Measurements from ENCODE around the gene PLAAT2. TPM values are rescaled to one million over a fixed set of nuclear protein-coding genes. Genes with fewer than 3 reads are reported as not detected.
"Not testable (repeated sequence)": the region's sequence is repeated elsewhere in the genome, so short reads cannot be mapped to it uniquely, and the experiment has no call there.

PLAAT2 gene
- total RNA-seq, 1 experiment from 2014 or later = 0.52 TPM

- no peak overlapping the region for H2AK5ac ChIP-seq (ENCODE audit: insufficient read length, low read length)
- H2BK12ac ChIP-seq (ENCODE audit: insufficient read length, low read depth, low read length) = peak overlapping the region; percentile 67
- H3K4ac ChIP-seq (ENCODE audit: low read depth, low read length) = no peak overlapping the region
- no peak overlapping the region for H4K91ac ChIP-seq (ENCODE audit: insufficient read length, low read depth, low read length)
- H3K79me1 ChIP-seq (ENCODE audit: insufficient read depth, low read depth, low read length, poor library complexity, severe bottlenecking) = peaks cover 9% of the 10 kb centered on the region
- Mint-ChIP-seq H3K9me3 (no peaks in the 10 kb centered on the region), H3K4me1 (peaks cover 21 to 37% of the 10 kb centered on the region in 2 experiments), H3K36me3 (ENCODE audit: insufficient read depth in 1 of 3, low read depth in 3 of 3) (peaks cover 1 to 53% (median 16%) of the 10 kb centered on the region in 3 experiments; a peak in 6 of 7 replicates), H3K27ac (peak overlapping the region; percentile 74 to 98 (median 88); a peak in 5 of 7 replicates), H3K4me3 (no peak overlapping the region), H3K27me3 (ENCODE audit: low read depth) (no peaks in the 10 kb centered on the region)
- H3K23ac ChIP-seq (ENCODE audit: insufficient read length, low read depth, low read length) = no peak overlapping the region
- no CpG with 5 or more reads among the region's 3 CpGs for WGBS (ENCODE audit: extremely low coverage, insufficient read length, low lambda C conversion rate)
- H3K27ac ChIP-seq (ENCODE audit: insufficient read length, low read depth, low read length) = no peak overlapping the region
- 0 out of 2 replicates have a peak overlapping the region, but pooled peaks have one; percentile 37 for H2BK15ac ChIP-seq (ENCODE audit: low read depth, low read length)
- peaks cover 13% of the 10 kb centered on the region; the same call in 1 of the 2 replicates for H3K79me2 ChIP-seq (ENCODE audit: insufficient read depth, low read length)
- H3K4me2 ChIP-seq (ENCODE audit: insufficient read depth, insufficient read length, low read length) = no peak overlapping the region
- no peaks in the 10 kb centered on the region for H3K23me2 ChIP-seq (ENCODE audit: insufficient read length, low read depth, low read length, poor library complexity, severe bottlenecking)
- peak overlapping the region; percentile 4 for H3K18ac ChIP-seq (ENCODE audit: insufficient read length, low read depth, low read length)
- H3K9ac ChIP-seq (ENCODE audit: extremely low read depth, insufficient read length, low read length) = no peak overlapping the region
- H3K27me3 ChIP-seq (ENCODE audit: insufficient read depth, low read length) = no peaks in the 10 kb centered on the region
- H3K56ac ChIP-seq (ENCODE audit: insufficient read length, low read depth, low read length) = no peak overlapping the region
- H2AFZ ChIP-seq (ENCODE audit: low read length) = no peak overlapping the region
- no peaks in the 10 kb centered on the region for H4K20me1 ChIP-seq (ENCODE audit: control insufficient read depth, insufficient read depth, insufficient read length)
- no peak for DNase-seq
- no peak overlapping the region for H3T11ph ChIP-seq (ENCODE audit: low read length)
- no peak overlapping the region for H2BK5ac ChIP-seq (ENCODE audit: insufficient read length, low read length)
- no peaks in the 10 kb centered on the region; the same call in 1 of the 2 replicates for H3K4me1 ChIP-seq (ENCODE audit: insufficient read depth, low read length)
- H2BK20ac ChIP-seq (ENCODE audit: low read depth, low read length, poor library complexity, severe bottlenecking) = no peak overlapping the region
- TF ChIP-seq, protein P1, sequence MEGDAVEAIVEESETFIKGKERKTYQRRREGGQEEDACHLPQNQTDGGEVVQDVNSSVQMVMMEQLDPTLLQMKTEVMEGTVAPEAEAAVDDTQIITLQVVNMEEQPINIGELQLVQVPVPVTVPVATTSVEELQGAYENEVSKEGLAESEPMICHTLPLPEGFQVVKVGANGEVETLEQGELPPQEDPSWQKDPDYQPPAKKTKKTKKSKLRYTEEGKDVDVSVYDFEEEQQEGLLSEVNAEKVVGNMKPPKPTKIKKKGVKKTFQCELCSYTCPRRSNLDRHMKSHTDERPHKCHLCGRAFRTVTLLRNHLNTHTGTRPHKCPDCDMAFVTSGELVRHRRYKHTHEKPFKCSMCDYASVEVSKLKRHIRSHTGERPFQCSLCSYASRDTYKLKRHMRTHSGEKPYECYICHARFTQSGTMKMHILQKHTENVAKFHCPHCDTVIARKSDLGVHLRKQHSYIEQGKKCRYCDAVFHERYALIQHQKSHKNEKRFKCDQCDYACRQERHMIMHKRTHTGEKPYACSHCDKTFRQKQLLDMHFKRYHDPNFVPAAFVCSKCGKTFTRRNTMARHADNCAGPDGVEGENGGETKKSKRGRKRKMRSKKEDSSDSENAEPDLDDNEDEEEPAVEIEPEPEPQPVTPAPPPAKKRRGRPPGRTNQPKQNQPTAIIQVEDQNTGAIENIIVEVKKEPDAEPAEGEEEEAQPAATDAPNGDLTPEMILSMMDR (conservative IDR thresholded peaks at IDR 0.05) = no peak
- no peak overlapping the region for H4K5ac ChIP-seq (ENCODE audit: insufficient read length, low read depth, low read length)
- H2BK120ac ChIP-seq (ENCODE audit: low read depth, low read length, poor library complexity, severe bottlenecking) = no peak overlapping the region
- no peaks in the 10 kb centered on the region for H3K9me3 ChIP-seq (ENCODE audit: control insufficient read depth, low read depth, low read length)
- H3K14ac ChIP-seq (ENCODE audit: insufficient read depth, low read length) = no peak overlapping the region
- H4K8ac ChIP-seq (replicated peaks; ENCODE audit: insufficient read length, low read depth, low read length) = no peak overlapping the region
Observed at GRCh38 chr11:63603180-63603518, 40.0 kb upstream of the PLAAT2 start.

- not testable (repeated sequence) for H3K4me1 ChIP-seq (ENCODE audit: insufficient read depth, low read length); H3K23ac ChIP-seq (ENCODE audit: insufficient read length, low read depth, low read length); H3K4me3 Mint-ChIP-seq; H2BK5ac ChIP-seq (ENCODE audit: insufficient read length, low read length); H3K79me1 ChIP-seq (ENCODE audit: insufficient read depth, low read depth, low read length, poor library complexity, severe bottlenecking); H3K9me3 Mint-ChIP-seq; H3K56ac ChIP-seq (ENCODE audit: insufficient read length, low read depth, low read length); H3K27ac ChIP-seq (ENCODE audit: insufficient read length, low read depth, low read length); H2BK120ac ChIP-seq (ENCODE audit: low read depth, low read length, poor library complexity, severe bottlenecking); H2BK15ac ChIP-seq (ENCODE audit: low read depth, low read length); H3K27me3 Mint-ChIP-seq (ENCODE audit: low read depth); H3K4me2 ChIP-seq (ENCODE audit: insufficient read depth, insufficient read length, low read length); H3K14ac ChIP-seq (ENCODE audit: insufficient read depth, low read length); H3K9me3 ChIP-seq (ENCODE audit: control insufficient read depth, low read depth, low read length); H4K5ac ChIP-seq (ENCODE audit: insufficient read length, low read depth, low read length); H2AK5ac ChIP-seq (ENCODE audit: insufficient read length, low read length); H3K23me2 ChIP-seq (ENCODE audit: insufficient read length, low read depth, low read length, poor library complexity, severe bottlenecking); H2BK12ac ChIP-seq (ENCODE audit: insufficient read length, low read depth, low read length); H3K4ac ChIP-seq (ENCODE audit: low read depth, low read length); H2BK20ac ChIP-seq (ENCODE audit: low read depth, low read length, poor library complexity, severe bottlenecking); H4K91ac ChIP-seq (ENCODE audit: insufficient read length, low read depth, low read length); H3K27me3 ChIP-seq (ENCODE audit: insufficient read depth, low read length); DNase-seq; H4K20me1 ChIP-seq (ENCODE audit: control insufficient read depth, insufficient read depth, insufficient read length); H2AFZ ChIP-seq (ENCODE audit: low read length); H3K9ac ChIP-seq (ENCODE audit: extremely low read depth, insufficient read length, low read length); H3T11ph ChIP-seq (ENCODE audit: low read length); H4K8ac ChIP-seq (replicated peaks; ENCODE audit: insufficient read length, low read depth, low read length)
- Mint-ChIP-seq H3K36me3 (ENCODE audit: insufficient read depth in 1 of 3, low read depth in 3 of 3) (peaks cover 5 to 56% (median 21%) of the 10 kb centered on the region in 3 experiments), H3K4me1 (peaks cover 19 to 35% of the 10 kb centered on the region in 2 experiments), H3K27ac (peak overlapping the region; percentile 74 to 98 (median 88); a peak in 4 of 7 replicates)
- WGBS (ENCODE audit: extremely low coverage, insufficient read length, low lambda C conversion rate) = no CpG with 5 or more reads among the region's 11 CpGs
- peaks cover 12% of the 10 kb centered on the region; the same call in 1 of the 2 replicates for H3K79me2 ChIP-seq (ENCODE audit: insufficient read depth, low read length)
- H3K18ac ChIP-seq (ENCODE audit: insufficient read length, low read depth, low read length) = peak overlapping the region; percentile 4
Observed at GRCh38 chr11:63602290-63603179, 39.4 kb upstream of the PLAAT2 start.
